ENCODE results near the gene CAMTA1.
"Not testable (repeated sequence)": the region's sequence is repeated elsewhere in the genome, so short reads cannot be mapped to it uniquely, and the experiment has no call there.

Gene CAMTA1

GRCh38 chr1:7325254-7325653 lies 540.0 kb downstream of the CAMTA1 start:
- no peak for DNase-seq

GRCh38 chr1:7326366-7326765 lies 541.1 kb downstream of the CAMTA1 start:
- no peak for DNase-seq

- DNase-seq, result no peak
Observed at GRCh38 chr1:7327849-7328248, 542.6 kb downstream of the CAMTA1 start.

- DNase-seq, result no peak
Observed at GRCh38 chr1:7329868-7330615, 544.8 kb downstream of the CAMTA1 start.

- DNase-seq, result not testable (repeated sequence)
Observed at GRCh38 chr1:7330726-7331125, 545.5 kb downstream of the CAMTA1 start.

GRCh38 chr1:7331926-7332535 lies 546.8 kb downstream of the CAMTA1 start:
- no peak for DNase-seq

GRCh38 chr1:7333094-7333493 lies 547.8 kb downstream of the CAMTA1 start:
- no peak for DNase-seq

GRCh38 chr1:7333620-7334019 lies 548.4 kb downstream of the CAMTA1 start:
- no peak for DNase-seq

- DNase-seq, result no peak
Observed at GRCh38 chr1:7334475-7335035, 549.3 kb downstream of the CAMTA1 start.

- DNase-seq, result no peak
Observed at GRCh38 chr1:7335224-7335879, 550.1 kb downstream of the CAMTA1 start.

- DNase-seq, result no peak
Observed at GRCh38 chr1:7338439-7338838, 553.2 kb downstream of the CAMTA1 start.

GRCh38 chr1:7339014-7339413 lies 553.8 kb downstream of the CAMTA1 start:
- DNase-seq, result no peak

- no peak for DNase-seq
Observed at GRCh38 chr1:7339953-7340352, 554.7 kb downstream of the CAMTA1 start.

- DNase-seq, result peak in 2 of 56 donors; percentile 1 to 5
Observed at GRCh38 chr1:7341145-7341905, 556.1 kb downstream of the CAMTA1 start.

GRCh38 chr1:7343882-7344281 lies 558.6 kb downstream of the CAMTA1 start:
- no peak for DNase-seq

- no peak for DNase-seq
Observed at GRCh38 chr1:7344299-7344698, 559.0 kb downstream of the CAMTA1 start.

- DNase-seq, result no peak
Observed at GRCh38 chr1:7345516-7345915, 560.3 kb downstream of the CAMTA1 start.

- no peak for DNase-seq
Observed at GRCh38 chr1:7346070-7346596, 560.9 kb downstream of the CAMTA1 start.

- DNase-seq, result no peak
Observed at GRCh38 chr1:7346600-7347570, 561.6 kb downstream of the CAMTA1 start.

- DNase-seq, result no peak
Observed at GRCh38 chr1:7348073-7348472, 562.8 kb downstream of the CAMTA1 start.

Data from nucleus accumbens (tissue), 56 donors.